ENCODE measurements around the gene ANKRA2.
"Not testable (repeated sequence)": the region's sequence is repeated elsewhere in the genome, so short reads cannot be mapped to it uniquely, and the experiment has no call there.

The ANKRA2 gene

DNA sequence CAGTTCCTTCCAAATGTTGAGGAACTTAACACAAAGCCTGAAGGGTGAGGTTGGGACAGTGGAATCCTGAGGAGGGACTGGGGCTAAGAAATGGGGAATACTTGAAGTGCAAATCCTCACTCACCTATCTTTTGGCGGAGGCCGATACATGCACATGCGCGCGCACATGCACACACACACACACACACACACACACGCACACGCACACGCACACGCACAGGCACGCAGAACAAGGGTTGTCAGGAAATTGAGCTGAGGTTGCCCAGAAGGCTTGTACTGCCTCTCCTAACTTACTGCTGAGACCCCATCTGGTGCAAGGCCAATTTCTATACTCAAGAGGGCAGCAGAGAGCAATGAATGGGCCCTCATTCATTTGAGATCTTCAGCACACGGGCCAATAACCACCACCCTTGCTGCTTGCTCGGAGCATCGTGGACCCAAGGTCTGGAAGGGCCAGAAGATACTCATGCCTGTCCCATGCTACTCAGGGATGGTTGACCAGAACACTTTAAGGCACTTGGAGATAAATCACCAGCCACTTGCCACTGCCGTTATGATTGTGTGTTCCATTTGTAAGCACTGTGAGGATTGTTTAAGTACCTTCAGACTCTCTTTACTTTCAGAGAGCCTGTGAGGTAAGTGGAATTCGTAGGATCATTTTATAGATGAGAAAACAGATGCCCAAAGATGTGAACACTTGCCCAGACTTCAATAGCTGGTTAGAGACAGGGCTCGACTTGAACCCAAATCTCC is 45.7 kb downstream of the ANKRA2 start:
- no peak overlapping the region for H3K9ac ChIP-seq (ENCODE audit: low read depth, low read length)
- H3K27me3 ChIP-seq (ENCODE audit: control insufficient read depth, insufficient read depth, low read length): no peaks in the 10 kb centered on the region
- H3K4me3 ChIP-seq (ENCODE audit: low read depth, low read length): no peak overlapping the region
- H3K4me1 ChIP-seq (ENCODE audit: control insufficient read depth, insufficient read depth, low read length): no peaks in the 10 kb centered on the region
- no peaks in the 10 kb centered on the region for H3K9me3 ChIP-seq (ENCODE audit: control insufficient read depth, insufficient read depth, low read length)
- H3K36me3 ChIP-seq (ENCODE audit: control insufficient read depth, insufficient read depth, low read length): no peaks in the 10 kb centered on the region

DNA sequence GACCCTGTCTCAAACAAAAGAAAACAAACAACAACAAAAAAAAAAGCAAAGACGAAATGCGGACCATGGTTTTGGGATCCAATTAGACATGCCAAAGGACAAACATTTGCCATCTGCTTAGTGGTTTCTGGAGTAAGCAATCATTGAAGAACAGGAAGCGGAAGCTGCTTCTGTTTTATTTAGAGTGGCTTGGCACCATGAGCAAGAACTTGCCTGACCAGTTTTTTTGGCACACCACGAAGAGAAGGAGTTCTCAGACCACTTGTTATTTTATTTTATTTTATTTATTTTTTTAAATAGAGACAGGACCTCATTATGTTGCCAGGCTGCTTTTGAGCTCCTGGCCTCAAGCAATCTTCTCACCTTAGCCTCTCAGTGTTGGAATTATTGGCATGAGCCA is 50.2 kb downstream of the ANKRA2 start:
- H3K9me3 ChIP-seq (ENCODE audit: control insufficient read depth, insufficient read depth, low read length): no peaks in the 10 kb centered on the region
- H3K4me1 ChIP-seq (ENCODE audit: control insufficient read depth, insufficient read depth, low read length): no peaks in the 10 kb centered on the region
- H3K27me3 ChIP-seq (ENCODE audit: control insufficient read depth, insufficient read depth, low read length): peaks cover 4% of the 10 kb centered on the region
- H3K4me3 ChIP-seq (ENCODE audit: low read depth, low read length): no peak overlapping the region
- no peak overlapping the region for H3K9ac ChIP-seq (ENCODE audit: low read depth, low read length)
- peaks cover 3% of the 10 kb centered on the region for H3K36me3 ChIP-seq (ENCODE audit: control insufficient read depth, insufficient read depth, low read length)

DNA sequence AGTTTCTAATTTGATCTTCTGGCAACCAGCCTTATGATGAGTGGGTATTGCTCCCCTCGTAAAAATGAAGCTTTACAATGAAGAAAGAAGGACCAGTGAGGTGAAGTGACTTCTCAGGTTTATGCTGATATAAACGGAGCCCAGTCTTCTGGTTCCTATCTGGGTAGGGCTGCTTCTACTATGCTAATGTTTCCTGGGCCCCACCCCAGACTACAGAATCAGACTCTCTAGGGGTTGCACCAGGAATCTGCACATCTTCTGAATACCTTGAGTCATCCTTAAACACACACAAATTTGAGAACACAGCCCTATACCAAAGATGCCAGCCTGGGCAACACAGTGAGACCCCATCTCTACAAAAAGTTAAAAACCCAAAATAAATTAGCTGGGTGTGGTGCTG is 51.0 kb downstream of the ANKRA2 start:
- Histone ChIP-seq H3K9ac (ENCODE audit: low read depth, low read length) (no peak overlapping the region), H3K4me1 (ENCODE audit: control insufficient read depth, insufficient read depth, low read length) (no peaks in the 10 kb centered on the region), H3K4me3 (ENCODE audit: low read depth, low read length) (no peak overlapping the region), H3K9me3 (ENCODE audit: control insufficient read depth, insufficient read depth, low read length) (no peaks in the 10 kb centered on the region), H3K27me3 (ENCODE audit: control insufficient read depth, insufficient read depth, low read length) (peaks cover 4% of the 10 kb centered on the region), H3K36me3 (ENCODE audit: control insufficient read depth, insufficient read depth, low read length) (peaks cover 3% of the 10 kb centered on the region)

DNA sequence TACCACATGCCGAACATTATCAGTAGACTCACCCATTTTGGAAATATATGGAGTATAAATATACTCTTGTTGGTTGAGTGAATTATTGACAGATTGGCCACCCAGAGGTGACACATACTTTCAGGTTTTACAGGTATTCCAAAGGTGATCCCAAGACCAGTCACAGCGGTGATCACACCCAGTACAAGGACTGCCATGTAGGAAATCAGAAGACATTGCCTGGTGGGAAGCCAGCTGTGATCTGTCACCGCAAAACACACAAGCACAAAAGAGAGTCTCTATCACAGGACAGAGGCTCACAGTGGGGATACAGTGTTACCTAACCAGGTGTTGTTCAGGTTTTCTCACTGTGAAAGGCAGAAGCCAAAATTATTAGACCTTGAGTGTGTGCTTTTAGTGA is 51.4 kb downstream of the ANKRA2 start:
- Histone ChIP-seq H3K9ac (ENCODE audit: low read depth, low read length) (no peak overlapping the region), H3K4me3 (ENCODE audit: low read depth, low read length) (no peak overlapping the region)

DNA sequence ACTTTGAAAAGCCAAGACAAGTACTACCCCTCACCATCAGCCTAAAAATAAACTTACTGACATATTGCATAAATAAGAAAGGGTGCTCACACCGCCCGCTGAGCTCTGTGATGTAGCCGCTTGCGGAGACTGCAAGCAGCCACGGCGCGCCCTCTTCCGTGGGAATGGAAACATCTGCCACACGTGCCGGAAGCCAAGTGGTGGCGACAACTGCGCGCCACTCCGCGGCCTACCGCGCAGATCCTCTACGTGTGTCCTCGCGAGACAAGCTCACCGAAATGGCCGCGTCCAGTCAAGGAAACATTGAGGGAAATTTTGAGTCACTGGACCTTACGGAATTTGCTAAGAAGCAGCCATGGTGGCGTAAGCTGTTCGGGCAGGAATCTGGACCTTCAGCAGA is 56.9 kb downstream of the ANKRA2 start:
- not testable (repeated sequence) for H3K9ac ChIP-seq (ENCODE audit: low read depth, low read length); H3K36me3 ChIP-seq (ENCODE audit: control insufficient read depth, insufficient read depth, low read length); H3K9me3 ChIP-seq (ENCODE audit: control insufficient read depth, insufficient read depth, low read length); H3K27me3 ChIP-seq (ENCODE audit: control insufficient read depth, insufficient read depth, low read length); H3K4me3 ChIP-seq (ENCODE audit: low read depth, low read length); H3K4me1 ChIP-seq (ENCODE audit: control insufficient read depth, insufficient read depth, low read length)

More for the DNA sequence above, 51.4 kb downstream of the ANKRA2 start:
- H3K4me1 ChIP-seq (ENCODE audit: control insufficient read depth, insufficient read depth, low read length): no peaks in the 10 kb centered on the region
- H3K9me3 ChIP-seq (ENCODE audit: control insufficient read depth, insufficient read depth, low read length): no peaks in the 10 kb centered on the region
- H3K27me3 ChIP-seq (ENCODE audit: control insufficient read depth, insufficient read depth, low read length): peaks cover 4% of the 10 kb centered on the region
- peaks cover 3% of the 10 kb centered on the region for H3K36me3 ChIP-seq (ENCODE audit: control insufficient read depth, insufficient read depth, low read length)

DNA sequence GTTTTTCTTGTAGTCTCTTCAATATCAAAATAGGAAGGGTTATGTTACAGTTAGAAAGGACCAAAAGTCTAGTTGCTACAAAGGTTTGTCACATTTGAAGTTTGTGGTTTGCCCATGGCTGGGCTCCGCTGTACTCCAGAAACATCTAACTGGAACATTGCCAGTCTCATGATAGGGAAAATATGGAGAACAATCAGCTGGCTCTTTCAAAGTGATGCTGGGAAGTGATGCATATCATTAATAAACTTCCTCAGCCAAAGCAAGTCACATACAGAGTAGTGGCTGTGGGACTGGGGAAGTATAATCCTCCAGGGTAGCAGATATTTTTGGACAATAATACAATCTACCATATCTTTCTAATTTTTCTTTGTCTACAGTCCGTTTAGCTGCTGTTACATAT is 58.4 kb downstream of the ANKRA2 start:
- H3K36me3 ChIP-seq (ENCODE audit: control insufficient read depth, insufficient read depth, low read length): peaks cover 11% of the 10 kb centered on the region
- no peak overlapping the region for H3K4me3 ChIP-seq (ENCODE audit: low read depth, low read length)
- H3K27me3 ChIP-seq (ENCODE audit: control insufficient read depth, insufficient read depth, low read length): no peaks in the 10 kb centered on the region
- H3K9me3 ChIP-seq (ENCODE audit: control insufficient read depth, insufficient read depth, low read length): no peaks in the 10 kb centered on the region
- no peak overlapping the region for H3K9ac ChIP-seq (ENCODE audit: low read depth, low read length)
- no peaks in the 10 kb centered on the region for H3K4me1 ChIP-seq (ENCODE audit: control insufficient read depth, insufficient read depth, low read length)

DNA sequence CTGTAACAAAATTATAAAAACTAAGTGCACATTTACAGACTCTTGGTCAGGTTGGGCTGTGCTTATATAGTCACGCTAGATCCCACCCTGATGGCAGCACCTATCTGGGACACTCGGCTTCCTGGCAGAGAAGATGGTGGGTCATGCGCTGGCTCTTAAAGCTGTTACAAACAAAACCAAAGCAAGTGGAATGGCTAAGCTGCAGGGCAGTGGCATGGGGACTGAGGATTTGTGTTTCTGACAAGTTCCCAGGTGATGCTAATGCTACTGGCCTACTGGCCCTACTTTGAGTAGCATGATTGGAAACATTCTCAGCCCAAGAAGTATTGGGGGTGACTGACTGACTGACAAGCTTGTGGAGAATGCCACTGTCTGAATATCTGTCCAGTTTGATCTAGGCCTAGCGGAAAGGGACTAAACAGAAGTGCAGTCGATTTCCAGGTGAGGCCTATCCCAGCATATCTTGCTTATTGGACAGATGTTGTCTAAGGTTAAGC is 58.9 kb downstream of the ANKRA2 start:
- H3K9me3 ChIP-seq (ENCODE audit: control insufficient read depth, insufficient read depth, low read length): no peaks in the 10 kb centered on the region
- no peak overlapping the region for H3K9ac ChIP-seq (ENCODE audit: low read depth, low read length)
- no peaks in the 10 kb centered on the region for H3K27me3 ChIP-seq (ENCODE audit: control insufficient read depth, insufficient read depth, low read length)
- H3K4me1 ChIP-seq (ENCODE audit: control insufficient read depth, insufficient read depth, low read length): no peaks in the 10 kb centered on the region
- H3K36me3 ChIP-seq (ENCODE audit: control insufficient read depth, insufficient read depth, low read length): peaks cover 12% of the 10 kb centered on the region
- H3K4me3 ChIP-seq (ENCODE audit: low read depth, low read length): no peak overlapping the region
